Stimulated activated CD4-positive, alpha-beta T cell treated with anti-CD3 and anti-CD28 coated beads, Interleukin-4, amount 100 ng/mL, for 4 hours (primary cell): ENCODE results near the gene CRYGA.
A peak's percentile ranks its signal among the peaks of the same experiment; 100 is the strongest.

ENCODE experiments used
- DNase-seq, 2 experiments: peaks; one replicate each; pipeline ENCODE4 v3.0.0-alpha.2; 2020

Gene CRYGA

GRCh38 chr2:208163489-208163888 lies at the start of gene CRYGA:
TSS of gene CRYGA (minus strand) at chr2:208163589. CDS start at chr2:208163556, 33 bp downstream.
- DNase-seq = no peak

GRCh38 chr2:208210688-208211451 lies 47.5 kb upstream of the CRYGA start:
- no peak for DNase-seq

- no peak for DNase-seq
Measured at GRCh38 chr2:208208335-208209085, 45.1 kb upstream of the CRYGA start.

GRCh38 chr2:208207769-208208168 lies 44.4 kb upstream of the CRYGA start:
- no peak for DNase-seq

- no peak for DNase-seq
Measured at GRCh38 chr2:208204166-208204565, 40.8 kb upstream of the CRYGA start.

- DNase-seq = no peak
Measured at GRCh38 chr2:208195531-208195930, 32.1 kb upstream of the CRYGA start.

- no peak for DNase-seq
Measured at GRCh38 chr2:208192611-208193236, 29.3 kb upstream of the CRYGA start.

- no peak for DNase-seq
Measured at GRCh38 chr2:208189810-208190503, 26.6 kb upstream of the CRYGA start, which contains the start of gene C2orf80. TSS of gene C2orf80 (minus strand) at chr2:208190030. CDS start at chr2:208186986, 3,044 bp downstream.

- DNase-seq = no peak
Measured at GRCh38 chr2:208189069-208189809, 25.9 kb upstream of the CRYGA start.

GRCh38 chr2:208186893-208187292 lies 23.5 kb upstream of the CRYGA start:
- no peak for DNase-seq

- DNase-seq = no peak
Measured at GRCh38 chr2:208186465-208186864, 23.1 kb upstream of the CRYGA start.

- DNase-seq = no peak
Measured at GRCh38 chr2:208183972-208184705, 20.8 kb upstream of the CRYGA start.

GRCh38 chr2:208183526-208183925 lies 20.1 kb upstream of the CRYGA start:
- no peak for DNase-seq

- DNase-seq = no peak
Measured at GRCh38 chr2:208182835-208183234, 19.4 kb upstream of the CRYGA start.

- DNase-seq = no peak
Measured at GRCh38 chr2:208179028-208179609, 15.7 kb upstream of the CRYGA start.

GRCh38 chr2:208175840-208176153 lies 12.4 kb upstream of the CRYGA start:
- no peak for DNase-seq

GRCh38 chr2:208175069-208175839 lies 11.9 kb upstream of the CRYGA start:
- DNase-seq = peak; percentile 37 to 38

- no peak for DNase-seq
Measured at GRCh38 chr2:208174144-208174543, 10.8 kb upstream of the CRYGA start.

- DNase-seq = no peak
Measured at GRCh38 chr2:208172125-208172524, 8.7 kb upstream of the CRYGA start.

- DNase-seq = no peak
Measured at GRCh38 chr2:208164951-208165755, 1.8 kb upstream of the CRYGA start.
